Placental pericyte (primary cell): ENCODE measurements around the gene PRDM1. TPM values are rescaled to one million over a fixed set of nuclear protein-coding genes. Genes with fewer than 3 reads are reported as not detected.

Experiments used
- total RNA-seq: library from RNA; depleted of rRNA; stranded (reverse); fragments of >200 nt; gene quantifications from 2 replicates; pipeline ENCODE4 v1.2.3, GENCODE V29; 2012

The PRDM1 gene
- total RNA-seq, result 3.9 and 37.2 TPM in 2 replicates

DNA sequence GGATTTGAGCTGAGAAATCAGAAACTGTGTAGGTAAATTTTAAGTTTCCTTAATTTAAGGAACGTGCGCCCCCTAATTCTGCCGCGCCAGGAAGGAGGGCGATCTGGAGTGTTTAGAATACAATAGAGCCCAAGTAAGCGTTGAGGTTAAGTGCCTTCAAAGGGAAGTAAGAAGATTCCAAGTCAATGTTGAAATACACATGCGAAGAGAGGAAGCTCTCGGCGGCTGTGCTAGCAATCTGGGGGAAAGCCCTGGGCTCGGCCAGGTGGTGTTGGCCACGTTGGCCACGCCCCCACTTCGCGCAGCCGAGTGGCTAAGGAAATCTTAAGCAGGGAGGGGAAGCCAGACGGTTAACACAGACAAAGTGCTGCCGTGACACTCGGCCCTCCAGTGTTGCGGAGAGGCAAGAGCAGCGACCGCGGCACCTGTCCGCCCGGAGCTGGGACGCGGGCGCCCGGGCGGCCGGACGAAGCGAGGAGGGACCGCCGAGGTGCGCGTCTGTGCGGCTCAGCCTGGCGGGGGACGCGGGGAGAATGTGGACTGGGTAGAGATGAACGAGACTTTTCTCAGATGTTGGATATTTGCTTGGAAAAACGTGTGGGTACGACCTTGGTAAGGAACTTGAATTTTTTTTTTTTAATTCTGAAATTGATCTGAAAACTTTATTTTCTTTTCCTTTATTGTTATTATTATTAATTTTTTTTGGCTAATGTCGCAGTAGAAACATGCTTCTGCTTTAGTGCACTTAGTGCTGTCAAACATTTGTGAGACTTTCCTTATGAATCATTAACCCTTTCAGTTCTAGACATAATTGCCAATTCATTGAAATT is at the start of gene PRDM1:
Gene PRDM1, plus strand, starts transcription at position 353 of the 830 bp plus-strand sequence. Its CDS starts 218 bp downstream, at position 571.

Other genes starting within 250 kb of the PRDM1 start
- 42.9 and 50.4 TPM in 2 replicates for gene ATG5, start 239.4 kb downstream of the PRDM1 start, total RNA-seq